GM23248 (cell line): ENCODE results near the gene SLC9C1.

Experiments
- EZH2 ChIP-seq: fragments of 200-600 bp; sonication (generic); IDR thresholded peaks from 2 replicates; pipeline ENCODE4 v1.6.1; 2018; ENCODE audit warnings: antibody characterized with exemption, mild to moderate bottlenecking; ENCODE audit not compliant: insufficient read depth, poor library complexity, severe bottlenecking
- EZH2phosphoT487 ChIP-seq: fragments of 200-600 bp; sonication (generic); IDR thresholded peaks from 2 replicates; pipeline ENCODE4 v1.6.1; 2018; ENCODE audit warnings: antibody characterized with exemption, moderate library complexity, mild to moderate bottlenecking, low read depth; ENCODE audit not compliant: insufficient read depth

GRCh38 chr3:112130638-112130993, 163.4 kb downstream of the SLC9C1 start:
- TF ChIP-seq EZH2 (no peak), EZH2phosphoT487 (no peak)
